ENCODE results near the gene TSPEAR. TPM values are rescaled to one million over a fixed set of nuclear protein-coding genes. Genes with fewer than 3 reads are reported as not detected.

TSPEAR gene
- total and polyA plus RNA-seq, 11 donors: 0.01 to 2.6 (median 0.71) TPM; not detected in 2

- H3K4me3 ChIP-seq: no peak overlapping the region
- no peak for DNase-seq
- WGBS, 4 donors: 71 to 83% (median 79%) methylated on average over 2 of the region's 2 CpGs
- H3K27ac ChIP-seq: no peak overlapping the region
- H3K27me3 ChIP-seq: peaks cover 0 to 5% (median 0%) of the 10 kb centered on the region in 9 donors
- intact Hi-C loops (cut with DNase I): no loop called here
- H3K9me3 ChIP-seq: no peaks in the 10 kb centered on the region
- H3K36me3 ChIP-seq: no peaks in the 10 kb centered on the region
- ATAC-seq: no peak
- H3K4me1 ChIP-seq: no peaks in the 10 kb centered on the region
- TF ChIP-seq CTCF (IDR thresholded peaks at IDR 0.05): no peak
- TF ChIP-seq POLR2A (IDR thresholded peaks at IDR 0.05): no peak
Measured at GRCh38 chr21:44524414-44525371, 186.7 kb downstream of the TSPEAR start.

- H3K4me3 ChIP-seq: no peak overlapping the region
- no peak overlapping the region for H3K27ac ChIP-seq
- intact Hi-C loops (cut with DNase I): no loop called here
- 78 to 87% (median 83%) methylated on average over 1 of the region's 1 CpG for WGBS, 4 donors
- ATAC-seq: no peak
- H3K9me3 ChIP-seq: no peaks in the 10 kb centered on the region
- peaks cover 0 to 10% (median 0%) of the 10 kb centered on the region in 9 donors for H3K27me3 ChIP-seq
- no peaks in the 10 kb centered on the region for H3K36me3 ChIP-seq
- H3K4me1 ChIP-seq: no peaks in the 10 kb centered on the region
- no peak for DNase-seq
- TF ChIP-seq CTCF (IDR thresholded peaks at IDR 0.05) (no peak), POLR2A (IDR thresholded peaks at IDR 0.05) (no peak)
Measured at GRCh38 chr21:44523567-44524413, 187.6 kb downstream of the TSPEAR start.

DNA sequence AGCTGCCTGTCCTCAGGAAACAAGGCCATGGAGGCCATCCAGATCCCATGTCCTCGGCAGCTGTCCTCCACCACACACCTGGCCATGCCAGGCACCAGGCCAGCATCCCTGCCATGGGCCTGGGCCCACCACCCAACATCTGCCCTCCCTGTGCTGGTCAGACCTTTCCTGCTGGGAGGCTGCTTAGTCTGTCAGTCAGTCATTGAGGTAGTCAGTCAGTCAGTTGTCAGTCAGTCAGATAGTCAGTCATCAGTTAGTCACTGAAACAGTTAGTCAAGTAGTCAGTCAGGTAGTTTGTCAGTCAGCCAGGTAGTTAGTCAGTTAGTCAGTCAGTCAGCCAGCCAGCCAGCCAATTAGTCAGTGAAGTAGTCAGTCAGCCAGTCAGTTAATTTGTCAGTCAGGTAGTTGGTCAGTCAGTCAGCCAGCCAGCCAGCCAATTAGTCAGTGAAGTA, 188.6 kb downstream of the TSPEAR start:
- no peak for DNase-seq
- TF ChIP-seq POLR2A (IDR thresholded peaks at IDR 0.05) (no peak), CTCF (IDR thresholded peaks at IDR 0.05) (no peak)
- intact Hi-C loops (cut with DNase I): no loop called here

More for the DNA sequence above, 188.6 kb downstream of the TSPEAR start:
- WGBS, 4 donors: 72 to 100% (median 78%) methylated on average over 1 of the region's 1 CpG; no CpG with 5 or more reads in 1 of the 4 donors
- Histone ChIP-seq H3K4me1 (no peaks in the 10 kb centered on the region), H3K27me3 (peaks cover 0 to 10% (median 0%) of the 10 kb centered on the region in 9 donors), H3K36me3 (no peaks in the 10 kb centered on the region), H3K4me3 (no peak overlapping the region), H3K9me3 (no peaks in the 10 kb centered on the region), H3K27ac (no peak overlapping the region)
- ATAC-seq: no peak
